ENCODE results near the gene CCDC194.

The CCDC194 gene

GRCh38 chr19:17406046-17406886 is 12.3 kb upstream of the CCDC194 start:
- in situ Hi-C loops (cut with MboI; ENCODE audit: low sequenced_read_pairs) = no loop called here

- in situ Hi-C loops (cut with MboI; ENCODE audit: low sequenced_read_pairs) = no loop called here
Measured at GRCh38 chr19:17405250-17406045, 11.5 kb upstream of the CCDC194 start, which contains the start of gene BST2. Gene BST2 (minus strand): TSS chr19:17405630. CDS start chr19:17405575, 55 bp downstream.

GRCh38 chr19:17404621-17405249 is 10.7 kb upstream of the CCDC194 start:
- in situ Hi-C loops (cut with MboI; ENCODE audit: low sequenced_read_pairs) = no loop called here

- in situ Hi-C loops (cut with MboI; ENCODE audit: low sequenced_read_pairs) = no loop called here
Measured at GRCh38 chr19:17404015-17404414, 10.0 kb upstream of the CCDC194 start.

- in situ Hi-C loops (cut with MboI; ENCODE audit: low sequenced_read_pairs) = no loop called here
Measured at GRCh38 chr19:17402982-17403855, 9.2 kb upstream of the CCDC194 start.

- in situ Hi-C loops (cut with MboI; ENCODE audit: low sequenced_read_pairs) = no loop called here
Measured at GRCh38 chr19:17401628-17402027, 7.6 kb upstream of the CCDC194 start.

- in situ Hi-C loops (cut with MboI; ENCODE audit: low sequenced_read_pairs) = no loop called here
Measured at GRCh38 chr19:17398902-17399527, 5.0 kb upstream of the CCDC194 start.

- in situ Hi-C loops (cut with MboI; ENCODE audit: low sequenced_read_pairs) = no loop called here
Measured at GRCh38 chr19:17394891-17395415, 957 bp upstream of the CCDC194 start.

GRCh38 chr19:17393002-17393401 is 994 bp downstream of the CCDC194 start:
- in situ Hi-C loops (cut with MboI; ENCODE audit: low sequenced_read_pairs) = no loop called here

GRCh38 chr19:17391371-17392151 is 2.4 kb downstream of the CCDC194 start:
- in situ Hi-C loops (cut with MboI; ENCODE audit: low sequenced_read_pairs) = no loop called here

- in situ Hi-C loops (cut with MboI; ENCODE audit: low sequenced_read_pairs) = no loop called here
Measured at GRCh38 chr19:17390665-17391370, 3.2 kb downstream of the CCDC194 start.

GRCh38 chr19:17389957-17390664 is 3.9 kb downstream of the CCDC194 start:
- in situ Hi-C loops (cut with MboI; ENCODE audit: low sequenced_read_pairs) = no loop called here

- in situ Hi-C loops (cut with MboI; ENCODE audit: low sequenced_read_pairs) = no loop called here
Measured at GRCh38 chr19:17389288-17389687, 4.7 kb downstream of the CCDC194 start.

- in situ Hi-C loops (cut with MboI; ENCODE audit: low sequenced_read_pairs) = no loop called here
Measured at GRCh38 chr19:17385878-17386611, 8.0 kb downstream of the CCDC194 start.

- in situ Hi-C loops (cut with MboI; ENCODE audit: low sequenced_read_pairs) = no loop called here
Measured at GRCh38 chr19:17380426-17381138, 13.4 kb downstream of the CCDC194 start.

- in situ Hi-C loops (cut with MboI; ENCODE audit: low sequenced_read_pairs) = no loop called here
Measured at GRCh38 chr19:17379221-17379631, 14.8 kb downstream of the CCDC194 start.

Data from HL-60/S4 treated with phorbol 12-myristate 13-acetate at 8.2 ng/mL for 4 days and 3 days (cell line).